ENCODE results near the gene LY6G6F. TPM values are rescaled to one million over a fixed set of nuclear protein-coding genes. Genes with fewer than 3 reads are reported as not detected.

LY6G6F gene
- total RNA-seq, 1 donor from 2014 or later, result 0.97 TPM

- no peak for TF ChIP-seq CTCF (IDR thresholded peaks at IDR 0.05)
- ATAC-seq, result peak; percentile 5 to 35
- H3K4me3 ChIP-seq, result peak overlapping the region; percentile 86
- DNase-seq, result peak; percentile 58
- peaks cover 75% of the 10 kb centered on the region for H3K4me1 ChIP-seq
- H3K27ac ChIP-seq, result peak overlapping the region; percentile 93
- intact Hi-C loops (cut with DNase I), result loop anchor here (10.0 kb wide), 1 partner anchor 100 kb away; no protein-coding TSS in a partner anchor
- no peaks in the 10 kb centered on the region for H3K9me3 ChIP-seq
- no peaks in the 10 kb centered on the region for H3K27me3 ChIP-seq (ENCODE audit: low read depth)
- H3K36me3 ChIP-seq, result peaks cover 42% of the 10 kb centered on the region
Observed at GRCh38 chr6:31734821-31735406, 28.2 kb downstream of the LY6G6F start.

- H3K27ac ChIP-seq, result peak within 1 kb of the TSS; percentile 93
- peak within 1 kb of the TSS; percentile 86 for H3K4me3 ChIP-seq
- peaks cover 32% of the 10 kb centered on the region for H3K36me3 ChIP-seq
- H3K4me1 ChIP-seq, result peaks cover 74% of the 10 kb centered on the region
- no peaks in the 10 kb centered on the region for H3K9me3 ChIP-seq
- DNase-seq (peak; percentile 89), ATAC-seq (peak; percentile 66 to 77)
- intact Hi-C loops (cut with DNase I), result loop anchor here (10.0 kb wide), 1 partner anchor 99 kb away; no protein-coding TSS in a partner anchor
- no peak for TF ChIP-seq CTCF (IDR thresholded peaks at IDR 0.05)
- no peaks in the 10 kb centered on the region for H3K27me3 ChIP-seq (ENCODE audit: low read depth)
Observed at GRCh38 chr6:31736021-31736767, 29.5 kb downstream of the LY6G6F start, which contains the start of gene CLIC1. TSS of gene CLIC1 (minus strand) at chr6:31736530. CDS start at chr6:31736300, 230 bp downstream.

- Histone ChIP-seq H3K36me3 (peaks cover 30% of the 10 kb centered on the region), H3K4me1 (peaks cover 69% of the 10 kb centered on the region), H3K9me3 (no peaks in the 10 kb centered on the region), H3K27ac (peak overlapping the region; percentile 93), H3K27me3 (ENCODE audit: low read depth) (no peaks in the 10 kb centered on the region), H3K4me3 (peak overlapping the region; percentile 86)
- DNase-seq (no peak), ATAC-seq (no peak)
- TF ChIP-seq CTCF (IDR thresholded peaks at IDR 0.05), result no peak
- intact Hi-C loops (cut with DNase I), result loop anchor here (10.0 kb wide), 1 partner anchor 98 kb away; no protein-coding TSS in a partner anchor
Observed at GRCh38 chr6:31736768-31737314, 30.2 kb downstream of the LY6G6F start.

- peaks cover 23% of the 10 kb centered on the region for H3K36me3 ChIP-seq
- H3K9me3 ChIP-seq, result no peaks in the 10 kb centered on the region
- peak overlapping the region; percentile 93 for H3K27ac ChIP-seq
- DNase-seq (no peak), ATAC-seq (no peak)
- peaks cover 63% of the 10 kb centered on the region for H3K4me1 ChIP-seq
- peak overlapping the region; percentile 86 for H3K4me3 ChIP-seq
- intact Hi-C loops (cut with DNase I), result loop anchor here (10.0 kb wide), 1 partner anchor 97 kb away; no protein-coding TSS in a partner anchor
- no peaks in the 10 kb centered on the region for H3K27me3 ChIP-seq (ENCODE audit: low read depth)
- TF ChIP-seq CTCF (IDR thresholded peaks at IDR 0.05), result no peak
Observed at GRCh38 chr6:31737315-31737990, 30.8 kb downstream of the LY6G6F start.

Measured in lower lobe of right lung (tissue), 2 donors.